Posterior vena cava (tissue), 2 donors: Measurements from ENCODE around the gene KLHL35. TPM values are rescaled to one million over a fixed set of nuclear protein-coding genes. Genes with fewer than 3 reads are reported as not detected.
A peak's percentile ranks its signal among the peaks of the same experiment; 100 is the strongest.
"Not testable (repeated sequence)": the region's sequence is repeated elsewhere in the genome, so short reads cannot be mapped to it uniquely, and the experiment has no call there.

ENCODE experiments used
- DNase-seq: peaks from one replicate; pipeline ENCODE4 v3.0.0-alpha.2; 2020; ENCODE audit warnings: low spot score
- intact Hi-C, 2 donors: fragments of 100-400 bp; cut with DNase I; formaldehyde crosslinking; loops; one replicate each; pipeline versions ENCODE4 v1.14.1 to v1.14.2; 2022 to 2023
- total RNA-seq, 2 donors: library from RNA; stranded (reverse); fragmentation: NEBNext Ultra II Directional; extraction: Animal tissue kit (Norgen Biotek cat#: 25700); gene quantifications; one replicate each; pipeline ENCODE4 v1.2.1, GENCODE V29; 2021
- donor health status: DM: yes; HTN: yes; CAD: no.
- donor health status: DM: yes; HTN: yes; CAD: no.

KLHL35 gene
- total RNA-seq, 2 donors from 2014 or later: 0.67 to 0.79 TPM

DNA sequence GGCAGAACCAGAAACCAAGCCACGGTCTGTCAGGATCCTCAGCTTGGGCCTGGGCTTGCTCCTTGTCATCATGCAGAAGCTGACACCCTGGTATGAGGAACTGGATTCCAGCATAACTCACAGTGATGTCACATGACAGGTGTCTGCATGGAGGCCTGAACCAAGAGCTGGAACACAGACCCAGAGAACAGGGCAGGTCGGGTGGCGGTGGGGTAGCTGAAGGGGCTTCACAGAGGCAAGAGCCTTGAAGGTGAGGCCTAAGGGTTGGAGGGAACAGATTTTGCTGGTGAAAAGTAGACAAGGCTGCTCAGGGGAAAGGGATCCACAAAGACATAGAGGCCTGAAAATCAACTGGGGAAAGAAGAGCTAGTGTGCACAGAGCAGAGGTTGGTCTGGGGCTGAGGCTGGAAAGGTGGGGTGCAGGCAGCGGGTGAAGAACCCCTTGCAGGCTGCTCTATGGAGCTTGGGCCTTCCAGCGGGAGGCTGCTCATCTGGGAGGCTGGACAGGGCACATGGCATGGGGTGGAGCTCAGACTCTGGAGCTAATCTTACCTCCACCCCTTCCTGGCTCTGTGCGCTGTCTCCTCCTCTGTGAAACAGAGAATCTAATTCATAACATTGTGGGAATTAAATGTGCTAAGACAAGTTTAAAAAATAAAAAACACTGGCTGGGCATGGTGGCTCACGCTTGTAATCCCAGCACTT lies 52.1 kb downstream of the KLHL35 start:
- intact Hi-C loops: loop anchor here (5.0 kb wide), 2 partner anchors 49 to 99 kb away; no protein-coding TSS in a partner anchor
- peak; percentile 72 for DNase-seq

DNA sequence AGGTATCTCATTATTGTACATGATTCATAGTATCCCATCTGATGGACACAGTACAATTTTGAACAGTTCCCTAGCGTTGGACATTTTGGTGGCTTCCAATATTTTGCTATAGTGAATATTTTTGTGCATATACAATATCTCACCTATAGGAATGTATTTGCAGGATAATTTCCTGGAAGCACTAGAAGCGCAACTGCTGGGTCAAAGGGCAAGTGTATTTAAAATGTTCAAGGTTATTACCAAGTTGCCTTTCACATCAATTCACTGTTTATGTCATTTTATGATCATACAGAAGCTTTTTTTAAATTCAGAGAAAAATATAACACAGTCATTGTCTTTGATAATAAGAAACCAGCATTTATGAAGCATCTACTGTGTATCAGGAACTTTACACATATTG lies 52.8 kb downstream of the KLHL35 start:
- intact Hi-C loops: loop anchor here (5.0 kb wide), 2 partner anchors 48 to 98 kb away; no protein-coding TSS in a partner anchor
- DNase-seq: no peak

DNA sequence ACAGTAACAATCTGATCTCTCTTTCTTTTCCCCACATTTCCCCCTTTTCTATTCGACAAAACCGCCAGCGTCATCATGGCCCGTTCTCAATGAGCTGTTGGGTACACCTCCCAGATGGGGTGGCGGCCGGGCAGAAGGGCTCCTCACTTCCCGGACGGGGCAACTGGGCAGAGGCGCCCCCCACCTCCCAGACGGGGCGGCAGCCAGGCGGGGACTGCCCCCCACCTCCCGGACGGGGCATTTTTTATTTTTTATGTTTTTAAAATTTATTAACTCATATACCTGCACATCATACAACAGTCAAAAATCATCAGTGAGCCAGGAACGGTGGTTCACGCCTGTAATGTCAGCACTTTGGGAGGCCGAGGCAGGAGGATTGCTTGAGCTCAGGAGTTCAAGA lies 54.2 kb downstream of the KLHL35 start:
- intact Hi-C loops: not testable (repeated sequence)
- peak; percentile 58 for DNase-seq

DNA sequence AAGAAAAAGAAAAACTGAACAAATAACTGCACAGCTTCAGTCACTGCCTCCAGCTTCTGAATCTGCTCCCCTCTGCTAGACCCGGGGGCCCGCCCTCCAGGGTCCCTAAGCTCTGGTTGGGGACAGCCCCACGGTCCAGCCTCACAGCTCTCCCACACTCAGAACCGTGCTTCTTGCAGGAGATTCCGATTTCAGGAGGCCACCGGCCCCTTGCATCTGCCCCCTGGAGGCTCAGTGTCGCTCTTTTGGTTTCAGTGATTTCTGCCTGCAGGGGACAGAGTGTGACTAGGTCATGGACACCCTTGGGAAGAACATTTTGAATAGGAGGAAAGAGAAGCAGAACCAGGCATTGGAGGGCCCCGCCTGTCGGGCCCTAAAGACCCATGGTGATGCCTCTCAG lies 56.8 kb downstream of the KLHL35 start:
- intact Hi-C loops: no loop called here
- peak; percentile 62 for DNase-seq

DNA sequence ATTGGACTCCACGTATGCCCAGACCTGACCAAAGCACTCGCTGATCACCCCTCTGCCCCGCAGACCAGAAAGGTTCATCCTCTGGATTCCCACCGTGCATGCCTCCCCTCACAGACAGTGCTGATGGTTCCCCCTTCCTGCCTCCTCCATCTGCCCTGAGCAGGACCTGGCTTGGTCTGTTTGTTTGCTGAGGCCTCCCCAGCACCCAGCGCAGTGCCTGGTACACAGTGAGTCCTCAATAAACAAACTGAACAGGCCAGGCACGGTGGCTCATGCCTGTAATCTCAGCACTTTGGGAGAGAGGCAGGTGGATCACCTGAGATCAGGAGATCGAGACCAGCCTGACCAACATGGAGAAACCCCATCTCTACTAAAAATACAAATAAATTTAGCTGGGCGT lies 57.4 kb downstream of the KLHL35 start:
- intact Hi-C loops: no loop called here
- peak; percentile 37 for DNase-seq

DNA sequence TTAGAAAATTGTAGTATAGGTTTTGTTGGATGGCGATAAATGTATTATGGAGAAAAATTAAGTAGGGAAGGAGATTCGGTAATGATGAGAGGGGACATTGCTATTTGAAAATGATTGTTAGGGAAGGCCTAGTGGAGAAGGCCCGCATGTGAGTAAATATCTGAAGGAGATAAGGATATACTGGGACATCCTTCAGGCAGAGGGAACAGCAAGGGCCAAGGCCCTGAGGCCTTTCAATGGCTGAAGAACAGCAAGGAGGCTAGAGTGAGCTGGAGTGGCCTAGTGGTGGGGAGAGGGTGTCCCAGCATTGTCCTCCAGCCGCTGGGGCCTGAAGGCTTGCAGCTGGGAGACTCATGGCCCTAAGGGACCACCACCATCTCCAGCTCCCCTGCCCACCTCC lies 58.4 kb downstream of the KLHL35 start:
- intact Hi-C loops: no loop called here
- peak; percentile 38 for DNase-seq

DNA sequence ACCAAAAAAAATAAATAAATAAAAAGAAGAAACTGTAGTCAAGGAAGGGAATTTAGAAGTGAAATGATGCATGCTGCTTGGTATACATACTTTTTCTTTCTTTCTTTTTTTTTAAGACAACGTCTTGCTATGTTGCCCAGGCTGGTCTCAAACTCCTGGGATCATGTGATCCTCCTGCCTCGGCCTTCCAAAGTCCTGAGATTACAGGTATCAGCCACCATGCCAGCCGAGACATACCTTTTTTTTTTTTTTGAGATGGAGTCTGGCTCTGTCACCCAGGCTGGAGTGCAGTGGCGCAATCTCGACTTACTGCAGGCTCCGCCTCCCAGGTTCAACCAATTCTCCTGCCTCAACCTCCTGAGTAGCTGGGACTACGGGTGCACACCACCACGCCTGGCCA lies 59.8 kb downstream of the KLHL35 start:
- intact Hi-C loops: no loop called here
- peak; percentile 40 for DNase-seq

Other genes starting within 250 kb of the KLHL35 start
- under 1 TPM; 0.46 to 0.67 TPM for gene TPBGL, start 192.4 kb downstream of the KLHL35 start, total RNA-seq
- gene ARRB1, start 81.5 kb downstream of the KLHL35 start, total RNA-seq: 10 to 100 TPM; 42.3 to 44.3 TPM
- 1,000 to 10,000 TPM; 1,304 to 1,399 TPM for gene RPS3, start 33.7 kb downstream of the KLHL35 start, total RNA-seq
- gene GDPD5, start 92.7 kb upstream of the KLHL35 start, total RNA-seq: 10 to 100 TPM; 30.1 to 37.5 TPM
- 100 to 1,000 TPM; 145 to 255 TPM for gene SERPINH1, start 129.1 kb upstream of the KLHL35 start, total RNA-seq
- 10 to 100 TPM; 11.6 TPM for gene MAP6, start 235.8 kb upstream of the KLHL35 start, total RNA-seq